ENCODE results near the gene MCU. TPM values are rescaled to one million over a fixed set of nuclear protein-coding genes. Genes with fewer than 3 reads are reported as not detected.

MCU gene
- total RNA-seq, 2 donors from 2014 or later = 11.6 to 18.7 TPM

GRCh38 chr10:72796538-72796937 lies 104.6 kb downstream of the MCU start:
- Mint-ChIP-seq H3K9me3 (no peaks in the 10 kb centered on the region), H3K27me3 (no peaks in the 10 kb centered on the region), H3K4me3 (no peak overlapping the region), H3K27ac (no peak overlapping the region), H3K36me3 (no peaks in the 10 kb centered on the region), H3K4me1 (ENCODE audit: low read depth in 2 of 2) (no peaks in the 10 kb centered on the region)
- ATAC-seq (no peak), DNase-seq (ENCODE audit: low spot score) (no peak)

DNA sequence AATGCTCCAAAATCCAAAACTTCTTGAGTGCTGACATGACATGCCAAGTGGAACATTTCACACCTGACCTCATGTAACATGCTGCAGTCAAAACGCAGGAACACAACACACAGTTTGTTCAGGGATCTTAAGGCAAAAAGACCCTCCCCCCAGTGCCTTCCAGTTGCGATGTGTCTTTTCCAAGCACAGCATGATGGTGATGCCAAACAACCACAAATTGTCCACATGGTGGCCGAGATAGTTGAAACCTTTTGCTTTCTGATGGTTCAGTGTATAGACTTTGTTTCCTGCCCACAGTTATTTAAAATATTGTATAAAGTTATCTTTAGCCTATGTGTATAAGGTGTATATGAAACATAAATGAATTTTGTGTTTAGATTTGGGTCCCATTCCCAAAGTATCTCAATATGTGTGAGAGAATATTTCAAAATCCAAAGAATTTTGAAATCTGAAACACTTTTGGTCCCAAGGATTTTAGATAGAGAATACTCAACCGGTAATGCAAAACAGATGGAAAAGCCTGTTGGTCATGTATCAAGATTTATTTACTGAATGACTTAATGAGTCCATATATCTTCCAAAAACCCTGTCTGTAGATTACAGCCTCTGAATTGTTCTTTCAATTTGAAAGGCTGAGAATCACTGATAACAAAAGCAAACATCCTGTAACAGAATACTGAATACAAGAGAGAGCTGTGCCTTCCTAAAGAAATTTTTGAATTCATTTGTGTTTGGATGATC lies 108.2 kb downstream of the MCU start:
- Mint-ChIP-seq H3K4me3 (no peak overlapping the region), H3K27me3 (no peaks in the 10 kb centered on the region), H3K4me1 (ENCODE audit: low read depth in 2 of 2) (no peaks in the 10 kb centered on the region), H3K9me3 (no peaks in the 10 kb centered on the region), H3K36me3 (no peaks in the 10 kb centered on the region), H3K27ac (no peak overlapping the region)
- no peak for DNase-seq (ENCODE audit: low spot score)
- no peak for ATAC-seq

GRCh38 chr10:72800741-72801092 lies 108.8 kb downstream of the MCU start:
- Mint-ChIP-seq H3K4me3 (no peak overlapping the region), H3K36me3 (no peaks in the 10 kb centered on the region), H3K4me1 (ENCODE audit: low read depth in 2 of 2) (no peaks in the 10 kb centered on the region), H3K9me3 (no peaks in the 10 kb centered on the region), H3K27ac (no peak overlapping the region), H3K27me3 (no peaks in the 10 kb centered on the region)
- DNase-seq (ENCODE audit: low spot score) (no peak), ATAC-seq (no peak)

- Mint-ChIP-seq H3K4me1 (ENCODE audit: low read depth in 2 of 2) (no peaks in the 10 kb centered on the region), H3K36me3 (no peaks in the 10 kb centered on the region), H3K4me3 (no peak overlapping the region), H3K27ac (no peak overlapping the region), H3K9me3 (no peaks in the 10 kb centered on the region), H3K27me3 (no peaks in the 10 kb centered on the region)
- ATAC-seq (no peak), DNase-seq (ENCODE audit: low spot score) (no peak)
These were observed 109.4 kb downstream of the MCU start for GRCh38 chr10:72801263-72801868.

DNA sequence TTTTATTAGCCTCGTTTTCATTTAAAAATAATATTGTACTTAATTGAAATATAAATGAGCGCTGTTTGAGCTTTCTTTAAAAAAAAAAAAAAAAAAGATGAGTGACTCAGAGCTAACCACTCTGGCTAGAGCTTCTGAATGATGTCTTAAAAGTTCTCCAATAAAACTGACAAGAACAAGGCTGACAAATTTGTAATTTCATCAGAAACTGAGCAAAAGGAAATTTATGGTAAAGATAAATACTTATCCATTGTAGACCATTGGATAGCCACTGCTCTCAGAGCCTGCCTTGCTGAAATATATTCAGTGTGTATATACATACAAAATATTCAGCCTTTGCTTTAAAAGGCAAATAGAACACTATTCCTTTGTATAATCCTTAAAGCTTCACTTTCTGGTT lies 110.4 kb downstream of the MCU start:
- ATAC-seq (no peak), DNase-seq (ENCODE audit: low spot score) (no peak)
- H3K27ac Mint-ChIP-seq = no peak overlapping the region
- no peaks in the 10 kb centered on the region for H3K36me3 Mint-ChIP-seq
- no peaks in the 10 kb centered on the region for H3K4me1 Mint-ChIP-seq (ENCODE audit: low read depth in 2 of 2)
- no peak overlapping the region for H3K4me3 Mint-ChIP-seq
- no peaks in the 10 kb centered on the region for H3K9me3 Mint-ChIP-seq
- H3K27me3 Mint-ChIP-seq = no peaks in the 10 kb centered on the region

DNA sequence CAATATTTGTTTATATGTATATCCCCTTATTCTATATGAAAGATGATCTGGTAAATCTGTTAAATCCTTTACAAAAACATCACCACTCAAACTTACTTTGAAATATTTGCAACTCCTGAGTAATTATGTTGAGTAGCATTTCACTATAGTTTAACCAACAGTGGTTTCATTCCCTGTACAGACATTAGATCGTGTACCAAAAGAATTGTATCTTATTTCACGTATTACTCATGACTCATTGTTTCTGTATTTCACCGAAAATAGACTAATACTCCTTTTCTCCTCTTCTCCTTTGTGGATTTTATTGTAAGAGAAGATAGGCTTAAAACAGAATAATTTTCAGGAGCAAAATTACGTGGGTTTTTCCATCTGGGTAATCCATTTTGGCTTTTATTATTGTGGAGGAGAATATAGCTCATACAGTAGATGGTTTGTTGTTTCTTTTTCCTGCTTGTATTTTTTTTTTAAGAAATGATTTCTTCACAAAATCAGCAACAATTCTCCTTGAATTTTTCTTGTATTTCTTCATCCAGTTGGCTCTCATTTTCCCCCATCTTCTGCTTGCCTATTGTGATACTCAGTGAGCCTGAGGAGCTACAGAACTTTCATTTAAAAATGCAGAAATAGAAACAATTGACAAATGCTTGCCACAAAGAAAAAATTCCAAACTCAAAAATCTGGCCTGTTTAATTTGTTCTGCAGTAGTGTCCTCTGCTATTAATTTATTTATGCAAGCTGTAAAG lies 111.0 kb downstream of the MCU start:
- ATAC-seq (no peak), DNase-seq (ENCODE audit: low spot score) (no peak)
- H3K4me3 Mint-ChIP-seq = no peak overlapping the region
- H3K9me3 Mint-ChIP-seq = no peaks in the 10 kb centered on the region
- H3K27ac Mint-ChIP-seq = no peak overlapping the region
- no peaks in the 10 kb centered on the region for H3K36me3 Mint-ChIP-seq
- H3K4me1 Mint-ChIP-seq (ENCODE audit: low read depth in 2 of 2) = no peaks in the 10 kb centered on the region
- no peaks in the 10 kb centered on the region for H3K27me3 Mint-ChIP-seq

- Mint-ChIP-seq H3K27me3 (no peaks in the 10 kb centered on the region), H3K27ac (no peak overlapping the region), H3K4me1 (ENCODE audit: low read depth in 2 of 2) (peaks cover 0 to 5% of the 10 kb centered on the region in 2 donors), H3K9me3 (no peaks in the 10 kb centered on the region), H3K4me3 (no peak overlapping the region), H3K36me3 (no peaks in the 10 kb centered on the region)
- no peak for DNase-seq (ENCODE audit: low spot score)
- ATAC-seq = no peak
These were observed 116.1 kb downstream of the MCU start for GRCh38 chr10:72808001-72808400.

GRCh38 chr10:72809006-72809405 lies 117.1 kb downstream of the MCU start:
- ATAC-seq = no peak
- Mint-ChIP-seq H3K4me1 (ENCODE audit: low read depth in 2 of 2) (peaks cover 0 to 7% of the 10 kb centered on the region in 2 donors), H3K9me3 (no peaks in the 10 kb centered on the region), H3K27me3 (no peaks in the 10 kb centered on the region), H3K27ac (no peak overlapping the region), H3K36me3 (no peaks in the 10 kb centered on the region), H3K4me3 (no peak overlapping the region)
- no peak for DNase-seq (ENCODE audit: low spot score)

- H3K4me1 Mint-ChIP-seq (ENCODE audit: low read depth in 2 of 2) = peaks cover 0 to 7% of the 10 kb centered on the region in 2 donors
- no peak for ATAC-seq
- DNase-seq (ENCODE audit: low spot score) = no peak
- H3K36me3 Mint-ChIP-seq = no peaks in the 10 kb centered on the region
- no peak overlapping the region for H3K27ac Mint-ChIP-seq
- no peak overlapping the region for H3K4me3 Mint-ChIP-seq
- no peaks in the 10 kb centered on the region for H3K27me3 Mint-ChIP-seq
- H3K9me3 Mint-ChIP-seq = no peaks in the 10 kb centered on the region
These were observed 119.0 kb downstream of the MCU start for GRCh38 chr10:72810976-72811375.

- Mint-ChIP-seq H3K36me3 (no peaks in the 10 kb centered on the region), H3K27ac (no peak overlapping the region), H3K4me1 (ENCODE audit: low read depth in 2 of 2) (peaks cover 0 to 7% of the 10 kb centered on the region in 2 donors), H3K9me3 (no peaks in the 10 kb centered on the region), H3K27me3 (no peaks in the 10 kb centered on the region), H3K4me3 (no peak overlapping the region)
- no peak for ATAC-seq
- no peak for DNase-seq (ENCODE audit: low spot score)
These were observed 120.4 kb downstream of the MCU start for GRCh38 chr10:72812415-72812752.

- no peaks in the 10 kb centered on the region for H3K36me3 Mint-ChIP-seq
- H3K4me3 Mint-ChIP-seq = no peak overlapping the region
- DNase-seq (ENCODE audit: low spot score) (no peak), ATAC-seq (no peak)
- H3K27ac Mint-ChIP-seq = no peak overlapping the region
- no peaks in the 10 kb centered on the region for H3K27me3 Mint-ChIP-seq
- H3K9me3 Mint-ChIP-seq = no peaks in the 10 kb centered on the region
- H3K4me1 Mint-ChIP-seq (ENCODE audit: low read depth in 2 of 2) = peaks cover 0 to 8% of the 10 kb centered on the region in 2 donors
These were observed 120.9 kb downstream of the MCU start for GRCh38 chr10:72812753-72813430.

- Mint-ChIP-seq H3K27me3 (no peaks in the 10 kb centered on the region), H3K4me1 (ENCODE audit: low read depth in 2 of 2) (peaks cover 4 to 18% of the 10 kb centered on the region in 2 donors), H3K27ac (no peak overlapping the region), H3K36me3 (no peaks in the 10 kb centered on the region), H3K4me3 (no peak overlapping the region), H3K9me3 (no peaks in the 10 kb centered on the region)
- no peak for DNase-seq (ENCODE audit: low spot score)
- no peak for ATAC-seq
These were observed 122.3 kb downstream of the MCU start for GRCh38 chr10:72814099-72814790.

DNA sequence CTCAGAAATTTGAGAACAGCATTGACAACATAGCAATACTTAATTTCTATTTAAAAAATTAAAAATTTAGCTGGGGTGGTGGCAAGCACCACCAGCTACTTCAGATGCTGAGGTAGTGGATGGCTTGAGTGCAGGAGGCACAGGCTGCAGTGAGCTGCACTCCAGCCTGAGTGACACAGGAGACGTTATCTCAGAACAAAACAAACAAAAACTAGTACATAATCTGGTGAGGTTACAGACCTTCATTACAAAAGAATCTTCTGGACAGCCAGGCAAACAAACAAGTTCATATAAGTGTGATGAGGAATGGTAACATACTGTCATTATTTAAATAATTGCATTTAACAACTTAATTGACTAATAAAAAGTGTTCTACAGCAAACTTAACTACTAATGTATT lies 124.6 kb downstream of the MCU start:
- no peak for DNase-seq (ENCODE audit: low spot score)
- Mint-ChIP-seq H3K36me3 (no peaks in the 10 kb centered on the region), H3K9me3 (no peaks in the 10 kb centered on the region), H3K4me1 (ENCODE audit: low read depth in 2 of 2) (peaks cover 4 to 18% of the 10 kb centered on the region in 2 donors), H3K27ac (no peak overlapping the region), H3K27me3 (no peaks in the 10 kb centered on the region), H3K4me3 (no peak overlapping the region)
- ATAC-seq = no peak
